HepG2 (cell line): ENCODE results near the gene EMC9. TPM values are rescaled to one million over a fixed set of nuclear protein-coding genes. Genes with fewer than 3 reads are reported as not detected.

Source experiments
- ARNT ChIP-seq: fragments of 450-650 bp; IDR thresholded peaks from 2 replicates; pipeline ENCODE4 v1.6.1; 2017
- CBX2 ChIP-seq, 2 experiments: fragments of 200-600 bp in 1 of 2; sonication (generic); formaldehyde crosslinking in 1 of 2; IDR thresholded peaks; 2 replicates each; pipeline versions ENCODE4 v1.7.0 to v1.8.1; 2018 to 2022; ENCODE audit warnings: low read depth in 2 of 2, low read length in 1 of 2, mild to moderate bottlenecking in 1 of 2, missing genetic modification reagents in 1 of 2
- EZH2 ChIP-seq: conservative IDR thresholded peaks from 2 replicates; pipeline ENCODE4 v1.6.1; 2012; ENCODE audit warnings: mild to moderate bottlenecking, low read depth, low read length, moderate library complexity
- JUND ChIP-seq: sonication (generic); formaldehyde crosslinking; IDR thresholded peaks from 2 replicates; pipeline ENCODE4 v1.8.0; 2022; ENCODE audit warnings: mild to moderate bottlenecking, missing genetic modification reagents
- KLF16 ChIP-seq, 2 experiments: sonication (generic) in 1 of 2; formaldehyde crosslinking in 1 of 2; IDR thresholded peaks; 2 replicates each; pipeline versions ENCODE4 v1.6.1 to v1.8.0; 2016 to 2023; ENCODE audit warnings: missing genetic modification reagents in 2 of 2, missing compliant biosample characterization in 1 of 2
- KMT2A ChIP-seq: sonication (generic); formaldehyde crosslinking; IDR thresholded peaks from 2 replicates; pipeline ENCODE4 v1.4.0; 2020; ENCODE audit warnings: missing genetic modification reagents
- NBN ChIP-seq: fragments of 450-650 bp; conservative IDR thresholded peaks from 2 replicates; pipeline ENCODE4 v1.6.1; 2017
- PRMT3 ChIP-seq: sonication (generic); formaldehyde crosslinking; IDR thresholded peaks from 2 replicates; pipeline ENCODE4 v1.8.1; 2022; ENCODE audit warnings: low read depth, mild to moderate bottlenecking, moderate library complexity, missing genetic modification reagents, borderline replicate concordance
- SALL1 ChIP-seq: sonication (generic); formaldehyde crosslinking; IDR thresholded peaks from 2 replicates; pipeline ENCODE4 v1.8.0; 2022; ENCODE audit warnings: mild to moderate bottlenecking, missing genetic modification reagents
- THAP11 ChIP-seq: IDR thresholded peaks from 2 replicates; pipeline ENCODE4 v1.6.1; 2016; ENCODE audit warnings: missing biosample characterization, missing genetic modification reagents
- TOE1 ChIP-seq: sonication (generic); formaldehyde crosslinking; IDR thresholded peaks from 2 replicates; pipeline ENCODE4 v1.4.0; 2020; ENCODE audit warnings: mild to moderate bottlenecking, missing genetic modification reagents
- ZNF253 ChIP-seq: sonication (generic); formaldehyde crosslinking; IDR thresholded peaks from 2 replicates; pipeline ENCODE4 v1.8.0; 2022; ENCODE audit warnings: mild to moderate bottlenecking, missing genetic modification reagents, borderline replicate concordance
- polyA plus RNA-seq, 8 experiments: library from polyadenylated mRNA; depleted of rRNA in 3 of 8; stranded (reverse) in 7 of 8; unstranded in 1 of 8; fragments of >200 nt; fragmentation: Illumina TruSeq in 4 of 8; extraction: Trizol in 4 of 8; gene quantifications; 2 replicates each; pipeline versions ENCODE4 v1.2.1 to v1.2.3, GENCODE V29; 2011 to 2016; ENCODE audit warnings: low read depth in 4 of 8, missing spikeins in 1 of 8, mixed read lengths in 1 of 8; ENCODE audit not compliant: insufficient read depth in 1 of 8
- total RNA-seq, 5 experiments: library from RNA; depleted of rRNA; stranded (reverse); fragments of >200 nt; fragmentation: Illumina TruSeq; extraction: Trizol; gene quantifications; 2 replicates each; pipeline ENCODE4 v1.2.3, GENCODE V29; 2016; ENCODE audit warnings: low read depth in 1 of 5
- TF ChIP-seq, protein P1 (sequence below): sonication (generic); formaldehyde crosslinking; IDR thresholded peaks from 2 replicates; pipeline ENCODE4 v1.4.0; 2020; ENCODE audit warnings: missing genetic modification reagents, mild to moderate bottlenecking, borderline replicate concordance
- TF ChIP-seq, protein P2 (sequence below): sonication (generic); formaldehyde crosslinking; IDR thresholded peaks from 2 replicates; pipeline ENCODE4 v1.4.0; 2020; ENCODE audit warnings: missing genetic modification reagents, borderline replicate concordance
- TF ChIP-seq, protein P3 (sequence below): sonication (generic); formaldehyde crosslinking; IDR thresholded peaks from 2 replicates; pipeline ENCODE4 v1.4.0; 2020; ENCODE audit warnings: mild to moderate bottlenecking, low read depth, missing genetic modification reagents
- TF ChIP-seq, protein P4 (sequence below): sonication (generic); formaldehyde crosslinking; IDR thresholded peaks from 2 replicates; pipeline ENCODE4 v1.9.0; 2021; ENCODE audit warnings: missing genetic modification reagents, borderline replicate concordance
- TF ChIP-seq, protein P5 (sequence below): sonication (generic); formaldehyde crosslinking; IDR thresholded peaks from 2 replicates; pipeline ENCODE4 v1.4.0; 2020; ENCODE audit warnings: missing genetic modification reagents
- TF ChIP-seq, protein P6 (sequence below): sonication (generic); formaldehyde crosslinking; IDR thresholded peaks from 2 replicates; pipeline ENCODE4 v1.5.0; 2020; ENCODE audit warnings: missing genetic modification reagents

Gene EMC9
- total and polyA plus RNA-seq, 2 of the 13 experiments (the other 11 are each of a cell fraction or from before 2014, with no cell fraction given): 60.5 to 78.7 TPM

DNA sequence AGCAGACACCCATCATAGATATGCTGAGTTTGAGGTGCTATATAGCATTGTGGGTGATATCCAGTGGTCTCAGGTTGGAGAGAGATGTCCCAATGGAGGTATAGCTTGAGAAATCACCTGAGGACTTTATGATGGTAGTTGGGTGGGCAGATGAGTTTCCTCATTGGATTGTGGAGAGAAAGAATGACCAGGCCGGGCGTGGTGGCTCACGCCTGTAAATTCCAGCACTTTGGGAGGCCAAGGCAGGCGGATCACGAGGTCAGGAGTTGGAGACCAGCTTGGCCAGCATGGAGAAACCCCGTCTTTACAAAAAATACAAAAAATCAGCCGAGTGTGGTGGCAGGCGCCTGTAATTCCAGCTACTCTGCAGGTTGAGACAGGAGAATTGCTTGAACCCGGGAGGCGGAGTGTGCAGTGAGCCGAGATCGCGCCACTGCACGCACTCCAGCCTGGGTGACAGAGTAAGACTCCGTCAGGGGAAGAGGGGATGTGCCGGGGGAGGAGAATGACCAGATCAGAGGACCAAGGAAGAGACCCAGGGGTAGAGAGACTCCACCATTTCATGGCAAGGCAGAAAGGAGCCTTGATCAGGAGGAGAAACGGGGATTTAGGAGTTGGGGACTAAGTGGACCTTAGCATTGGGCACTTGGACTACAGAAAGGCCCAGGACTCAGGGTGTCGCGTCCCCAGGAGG lies 48.0 kb downstream of the EMC9 start (continued):
- TF ChIP-seq, protein P1, sequence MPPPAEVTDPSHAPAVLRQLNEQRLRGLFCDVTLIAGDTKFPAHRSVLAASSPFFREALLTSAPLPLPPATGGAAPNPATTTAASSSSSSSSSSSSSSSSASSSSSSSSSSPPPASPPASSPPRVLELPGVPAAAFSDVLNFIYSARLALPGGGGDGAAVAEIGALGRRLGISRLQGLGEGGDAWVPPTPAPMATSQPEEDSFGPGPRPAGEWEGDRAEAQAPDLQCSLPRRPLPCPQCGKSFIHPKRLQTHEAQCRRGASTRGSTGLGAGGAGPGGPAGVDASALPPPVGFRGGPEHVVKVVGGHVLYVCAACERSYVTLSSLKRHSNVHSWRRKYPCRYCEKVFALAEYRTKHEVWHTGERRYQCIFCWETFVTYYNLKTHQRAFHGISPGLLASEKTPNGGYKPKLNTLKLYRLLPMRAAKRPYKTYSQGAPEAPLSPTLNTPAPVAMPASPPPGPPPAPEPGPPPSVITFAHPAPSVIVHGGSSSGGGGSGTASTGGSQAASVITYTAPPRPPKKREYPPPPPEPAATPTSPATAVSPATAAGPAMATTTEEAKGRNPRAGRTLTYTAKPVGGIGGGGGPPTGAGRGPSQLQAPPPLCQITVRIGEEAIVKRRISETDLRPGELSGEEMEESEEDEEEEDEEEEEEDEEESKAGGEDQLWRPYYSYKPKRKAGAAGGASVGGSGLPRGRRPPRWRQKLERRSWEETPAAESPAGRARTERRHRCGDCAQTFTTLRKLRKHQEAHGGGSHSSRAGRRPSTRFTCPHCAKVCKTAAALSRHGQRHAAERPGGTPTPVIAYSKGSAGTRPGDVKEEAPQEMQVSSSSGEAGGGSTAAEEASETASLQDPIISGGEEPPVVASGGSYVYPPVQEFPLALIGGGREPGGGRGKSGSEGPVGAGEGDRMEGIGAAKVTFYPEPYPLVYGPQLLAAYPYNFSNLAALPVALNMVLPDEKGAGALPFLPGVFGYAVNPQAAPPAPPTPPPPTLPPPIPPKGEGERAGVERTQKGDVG (CRISPR knock-in tag): peak; percentile 89; the same call in 1 of the 2 replicates
- no peak for TF ChIP-seq KLF16 (CRISPR knock-in tag; IDR thresholded peaks at IDR 0.05)
- TF ChIP-seq JUND (CRISPR knock-in tag): no peak
- TF ChIP-seq THAP11 (CRISPR knock-in tag): no peak
- no peak for TF ChIP-seq ARNT
- TF ChIP-seq ZNF253 (CRISPR knock-in tag): no peak
- TF ChIP-seq PRMT3 (CRISPR knock-in tag): no peak
- no peak for TF ChIP-seq EZH2
- TF ChIP-seq SALL1 (CRISPR knock-in tag): no peak
- no peak for TF ChIP-seq CBX2 (IDR thresholded peaks at IDR 0.05; ENCODE audit: low read depth, low read length)
- TF ChIP-seq CBX2 (CRISPR knock-in tag; IDR thresholded peaks at IDR 0.05; ENCODE audit: low read depth): no peak; the same call in 1 of the 2 replicates
- TF ChIP-seq, protein P2, sequence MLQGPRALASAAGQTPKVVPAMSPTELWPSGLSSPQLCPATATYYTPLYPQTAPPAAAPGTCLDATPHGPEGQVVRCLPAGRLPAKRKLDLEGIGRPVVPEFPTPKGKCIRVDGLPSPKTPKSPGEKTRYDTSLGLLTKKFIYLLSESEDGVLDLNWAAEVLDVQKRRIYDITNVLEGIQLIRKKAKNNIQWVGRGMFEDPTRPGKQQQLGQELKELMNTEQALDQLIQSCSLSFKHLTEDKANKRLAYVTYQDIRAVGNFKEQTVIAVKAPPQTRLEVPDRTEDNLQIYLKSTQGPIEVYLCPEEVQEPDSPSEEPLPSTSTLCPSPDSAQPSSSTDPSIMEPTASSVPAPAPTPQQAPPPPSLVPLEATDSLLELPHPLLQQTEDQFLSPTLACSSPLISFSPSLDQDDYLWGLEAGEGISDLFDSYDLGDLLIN (CRISPR knock-in tag): no peak
- TF ChIP-seq, protein P3, sequence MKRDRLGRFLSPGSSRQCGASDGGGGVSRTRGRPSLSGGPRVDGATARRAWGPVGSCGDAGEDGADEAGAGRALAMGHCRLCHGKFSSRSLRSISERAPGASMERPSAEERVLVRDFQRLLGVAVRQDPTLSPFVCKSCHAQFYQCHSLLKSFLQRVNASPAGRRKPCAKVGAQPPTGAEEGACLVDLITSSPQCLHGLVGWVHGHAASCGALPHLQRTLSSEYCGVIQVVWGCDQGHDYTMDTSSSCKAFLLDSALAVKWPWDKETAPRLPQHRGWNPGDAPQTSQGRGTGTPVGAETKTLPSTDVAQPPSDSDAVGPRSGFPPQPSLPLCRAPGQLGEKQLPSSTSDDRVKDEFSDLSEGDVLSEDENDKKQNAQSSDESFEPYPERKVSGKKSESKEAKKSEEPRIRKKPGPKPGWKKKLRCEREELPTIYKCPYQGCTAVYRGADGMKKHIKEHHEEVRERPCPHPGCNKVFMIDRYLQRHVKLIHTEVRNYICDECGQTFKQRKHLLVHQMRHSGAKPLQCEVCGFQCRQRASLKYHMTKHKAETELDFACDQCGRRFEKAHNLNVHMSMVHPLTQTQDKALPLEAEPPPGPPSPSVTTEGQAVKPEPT (CRISPR knock-in tag): peak; percentile 8; the same call in 1 of the 2 replicates
- no peak for TF ChIP-seq TOE1 (CRISPR knock-in tag)
- TF ChIP-seq, protein P4, sequence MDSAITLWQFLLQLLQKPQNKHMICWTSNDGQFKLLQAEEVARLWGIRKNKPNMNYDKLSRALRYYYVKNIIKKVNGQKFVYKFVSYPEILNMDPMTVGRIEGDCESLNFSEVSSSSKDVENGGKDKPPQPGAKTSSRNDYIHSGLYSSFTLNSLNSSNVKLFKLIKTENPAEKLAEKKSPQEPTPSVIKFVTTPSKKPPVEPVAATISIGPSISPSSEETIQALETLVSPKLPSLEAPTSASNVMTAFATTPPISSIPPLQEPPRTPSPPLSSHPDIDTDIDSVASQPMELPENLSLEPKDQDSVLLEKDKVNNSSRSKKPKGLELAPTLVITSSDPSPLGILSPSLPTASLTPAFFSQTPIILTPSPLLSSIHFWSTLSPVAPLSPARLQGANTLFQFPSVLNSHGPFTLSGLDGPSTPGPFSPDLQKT (CRISPR knock-in tag): no peak
- no peak for TF ChIP-seq NBN
- TF ChIP-seq, protein P5, sequence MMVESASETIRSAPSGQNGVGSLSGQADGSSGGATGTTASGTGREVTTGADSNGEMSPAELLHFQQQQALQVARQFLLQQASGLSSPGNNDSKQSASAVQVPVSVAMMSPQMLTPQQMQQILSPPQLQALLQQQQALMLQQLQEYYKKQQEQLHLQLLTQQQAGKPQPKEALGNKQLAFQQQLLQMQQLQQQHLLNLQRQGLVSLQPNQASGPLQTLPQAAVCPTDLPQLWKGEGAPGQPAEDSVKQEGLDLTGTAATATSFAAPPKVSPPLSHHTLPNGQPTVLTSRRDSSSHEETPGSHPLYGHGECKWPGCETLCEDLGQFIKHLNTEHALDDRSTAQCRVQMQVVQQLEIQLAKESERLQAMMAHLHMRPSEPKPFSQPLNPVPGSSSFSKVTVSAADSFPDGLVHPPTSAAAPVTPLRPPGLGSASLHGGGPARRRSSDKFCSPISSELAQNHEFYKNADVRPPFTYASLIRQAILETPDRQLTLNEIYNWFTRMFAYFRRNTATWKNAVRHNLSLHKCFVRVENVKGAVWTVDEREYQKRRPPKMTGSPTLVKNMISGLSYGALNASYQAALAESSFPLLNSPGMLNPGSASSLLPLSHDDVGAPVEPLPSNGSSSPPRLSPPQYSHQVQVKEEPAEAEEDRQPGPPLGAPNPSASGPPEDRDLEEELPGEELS (CRISPR knock-in tag): no peak
- TF ChIP-seq KMT2A (CRISPR knock-in tag): no peak; the same call in 1 of the 2 replicates
- TF ChIP-seq, protein P6, sequence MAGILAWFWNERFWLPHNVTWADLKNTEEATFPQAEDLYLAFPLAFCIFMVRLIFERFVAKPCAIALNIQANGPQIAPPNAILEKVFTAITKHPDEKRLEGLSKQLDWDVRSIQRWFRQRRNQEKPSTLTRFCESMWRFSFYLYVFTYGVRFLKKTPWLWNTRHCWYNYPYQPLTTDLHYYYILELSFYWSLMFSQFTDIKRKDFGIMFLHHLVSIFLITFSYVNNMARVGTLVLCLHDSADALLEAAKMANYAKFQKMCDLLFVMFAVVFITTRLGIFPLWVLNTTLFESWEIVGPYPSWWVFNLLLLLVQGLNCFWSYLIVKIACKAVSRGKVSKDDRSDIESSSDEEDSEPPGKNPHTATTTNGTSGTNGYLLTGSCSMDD: 0 out of 2 replicates have a peak, but pooled peaks have one; percentile 53
